Neuronal stem cell (in vitro differentiated cells): ENCODE measurements around the gene ABL1. TPM values are rescaled to one million over a fixed set of nuclear protein-coding genes. Genes with fewer than 3 reads are reported as not detected.

ENCODE experiments used
- DNase-seq: peaks from one replicate; pipeline ENCODE4 v3.0.0-alpha.2; 2013; ENCODE audit warnings: low spot score
- H2AFZ ChIP-seq: one replicate; pipeline ENCODE4 v1.6.1; 2013; ENCODE audit warnings: mild to moderate bottlenecking, low read length, inconsistent platforms
- H2AK5ac ChIP-seq: 2 replicates; pipeline ENCODE4 v1.6.1; 2013; ENCODE audit warnings: low read depth, mild to moderate bottlenecking, inconsistent platforms, low read length, moderate library complexity, mixed read lengths
- H2BK120ac ChIP-seq: 2 replicates; pipeline ENCODE4 v1.6.1; 2013; ENCODE audit warnings: low read depth, mild to moderate bottlenecking, inconsistent platforms, low read length, moderate library complexity, mixed read lengths
- H2BK12ac ChIP-seq: one replicate; pipeline ENCODE4 v1.6.1; 2013; ENCODE audit warnings: low read length, inconsistent platforms
- H2BK15ac ChIP-seq: 2 replicates; pipeline ENCODE4 v1.6.1; 2013; ENCODE audit warnings: mild to moderate bottlenecking, low read length, inconsistent platforms, mixed read lengths
- H2BK5ac ChIP-seq: one replicate; pipeline ENCODE4 v1.6.1; 2013; ENCODE audit warnings: inconsistent platforms, mild to moderate bottlenecking, low read length, moderate library complexity
- H3K14ac ChIP-seq: one replicate; pipeline ENCODE4 v1.6.1; 2013; ENCODE audit warnings: low read length, inconsistent platforms
- H3K18ac ChIP-seq: 2 replicates; pipeline ENCODE4 v1.6.1; 2013; ENCODE audit warnings: low read length, inconsistent platforms
- H3K23ac ChIP-seq: 2 replicates; pipeline ENCODE4 v1.6.1; 2013; ENCODE audit warnings: low read depth, mild to moderate bottlenecking, mixed read lengths, low read length, inconsistent platforms; ENCODE audit not compliant: poor library complexity
- H3K27ac ChIP-seq: replicated peaks from 3 replicates; pipeline ENCODE4 v1.5.1; 2013; ENCODE audit warnings: low read length, inconsistent platforms
- H3K27me3 ChIP-seq, 3 experiments: 2 replicates each; pipeline ENCODE4 v1.6.1; 2013; ENCODE audit warnings: low read length in 3 of 3, mild to moderate bottlenecking in 2 of 3, inconsistent platforms in 1 of 3, low read depth in 1 of 3, mixed read lengths in 1 of 3, moderate library complexity in 1 of 3; ENCODE audit not compliant: control insufficient read depth in 3 of 3, insufficient read depth in 3 of 3
- H3K36me3 ChIP-seq, 2 donors: replicated peaks in 1 of 2; 2 replicates each; pipeline ENCODE4 v1.6.1; 2013; ENCODE audit warnings: low read length in 2 of 2; ENCODE audit not compliant: control insufficient read depth in 2 of 2, insufficient read depth in 2 of 2
- H3K4ac ChIP-seq: 2 replicates; pipeline ENCODE4 v1.6.1; 2013; ENCODE audit warnings: inconsistent platforms, mild to moderate bottlenecking, low read length, moderate library complexity
- H3K4me1 ChIP-seq, 2 donors: 1 replicate in 1 of 2; 2 replicates in 1 of 2; pipeline ENCODE4 v1.6.1; 2013; ENCODE audit warnings: low read length in 2 of 2, low read depth in 1 of 2; ENCODE audit not compliant: control insufficient read depth in 2 of 2, insufficient read depth in 1 of 2
- H3K4me2 ChIP-seq: one replicate; pipeline ENCODE4 v1.6.1; 2013; ENCODE audit warnings: mild to moderate bottlenecking, low read length, inconsistent platforms; ENCODE audit not compliant: insufficient read depth, poor library complexity, severe bottlenecking
- H3K4me3 ChIP-seq, 2 donors: 2 replicates each; pipeline ENCODE4 v1.5.1; 2013; ENCODE audit warnings: low read length in 2 of 2, mild to moderate bottlenecking in 2 of 2, inconsistent platforms in 1 of 2, moderate library complexity in 1 of 2
- H3K79me1 ChIP-seq: one replicate; pipeline ENCODE4 v1.6.1; 2013; ENCODE audit warnings: low read depth, mild to moderate bottlenecking, inconsistent platforms, low read length, moderate library complexity
- H3K9ac ChIP-seq: one replicate; pipeline ENCODE4 v1.6.1; 2013; ENCODE audit warnings: mild to moderate bottlenecking, low read depth, low read length, inconsistent platforms; ENCODE audit not compliant: poor library complexity
- H3K9me3 ChIP-seq, 2 donors: replicated peaks in 1 of 2; 2 replicates each; pipeline versions ENCODE3 to v1.6.1; 2013; ENCODE audit warnings: low read length in 2 of 2, mild to moderate bottlenecking in 2 of 2, inconsistent platforms in 1 of 2, low read depth in 1 of 2, mixed read lengths in 1 of 2, moderate library complexity in 1 of 2; ENCODE audit not compliant: control insufficient read depth in 2 of 2, insufficient read depth in 1 of 2
- H4K8ac ChIP-seq: one replicate; pipeline ENCODE4 v1.6.1; 2013; ENCODE audit warnings: low read depth, mild to moderate bottlenecking, inconsistent platforms, low read length, moderate library complexity
- H4K91ac ChIP-seq: one replicate; pipeline ENCODE4 v1.6.1; 2013; ENCODE audit warnings: low read length, low read depth, mild to moderate bottlenecking, inconsistent platforms; ENCODE audit not compliant: poor library complexity
- WGBS, 2 donors: extraction: QIAGEN DNeasy Blood & Tissue Kit; methylation state at CpG; one replicate each; pipeline ENCODE4 v1.1.7; 2013; ENCODE audit warnings: missing lambda C conversion rate in 2 of 2, mixed read lengths in 1 of 2; ENCODE audit not compliant: insufficient read length in 2 of 2, insufficient replicate concordance in 1 of 2; ENCODE audit errors: extremely low coverage in 2 of 2; 5-methylcytosine and 5-hydroxymethylcytosine counted together
- polyA plus RNA-seq, 2 experiments: library from polyadenylated mRNA; stranded (reverse); fragments of 200-250 nt; gene quantifications; one replicate each; pipeline ENCODE4 v1.2.3, GENCODE V29; 2013

ABL1 gene
- 50.4 TPM for polyA plus RNA-seq (2013, experiment 1 of 2)
- polyA plus RNA-seq (2013, experiment 2 of 2) = 51.5 TPM

DNA sequence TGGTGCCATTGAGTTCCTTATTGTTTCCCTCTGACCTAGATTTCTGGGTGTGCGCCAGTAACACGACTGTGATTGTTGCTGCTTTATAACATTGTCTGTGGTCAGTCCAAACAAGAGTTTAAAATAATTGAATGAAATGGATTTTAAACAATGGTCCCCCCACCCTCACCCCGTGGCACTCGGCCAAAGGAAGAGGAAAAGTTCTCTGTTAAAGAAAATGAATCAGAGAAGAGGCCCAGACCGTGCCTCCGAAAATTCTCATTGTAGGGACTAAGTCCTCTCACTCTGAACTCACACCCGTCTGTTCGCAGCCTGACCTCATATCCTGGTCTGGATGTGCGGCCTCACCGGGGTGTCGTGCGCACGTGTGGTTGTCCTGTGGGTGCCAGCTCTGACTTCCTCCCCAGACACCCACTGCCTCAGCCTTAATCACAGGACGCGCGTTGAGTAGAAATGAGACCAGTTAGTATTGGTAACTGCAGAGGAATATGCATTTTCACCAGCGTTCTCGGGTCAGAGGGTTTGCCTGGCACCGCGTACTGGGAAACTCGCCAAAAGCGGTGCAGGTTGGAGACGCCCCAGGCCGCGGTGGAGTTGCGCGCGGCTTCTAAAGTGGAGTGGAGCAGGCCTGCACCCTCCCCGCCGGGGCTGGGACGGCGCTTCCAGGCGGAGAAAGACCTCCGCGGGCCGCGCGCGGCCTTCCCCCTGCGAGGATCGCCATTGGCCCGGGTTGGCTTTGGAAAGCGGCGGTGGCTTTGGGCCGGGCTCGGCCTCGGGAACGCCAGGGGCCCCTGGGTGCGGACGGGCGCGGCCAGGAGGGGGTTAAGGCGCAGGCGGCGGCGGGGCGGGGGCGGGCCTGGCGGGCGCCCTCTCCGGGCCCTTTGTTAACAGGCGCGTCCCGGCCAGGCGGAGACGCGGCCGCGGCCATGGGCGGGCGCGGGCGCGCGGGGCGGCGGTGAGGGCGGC, at the start of gene ABL1:
ABL1 (plus strand) TSS at position 884 of the 966 bp plus-strand sequence. CDS start 193 bp downstream, outside the sequence.
- peaks cover 22% of the 10 kb centered on the region in 2 donors for H3K4me1 ChIP-seq
- peak within 1 kb of the TSS; percentile 82 for H3K27ac ChIP-seq
- peak within 1 kb of the TSS; percentile 79 to 87 for H3K4me3 ChIP-seq
- H4K91ac ChIP-seq = no peak within 1 kb of the TSS
- peak within 1 kb of the TSS; percentile 98 for H3K18ac ChIP-seq
- peak within 1 kb of the TSS; percentile 12 for H3K14ac ChIP-seq
- peak within 1 kb of the TSS; percentile 67 for H2BK12ac ChIP-seq
- no peak within 1 kb of the TSS for H3K4ac ChIP-seq
- no CpG with 5 or more reads among the region's 78 CpGs for WGBS, 2 donors
- H4K8ac ChIP-seq = peak within 1 kb of the TSS; percentile 70
- H2AK5ac ChIP-seq = no peak within 1 kb of the TSS
- peak within 1 kb of the TSS; percentile 91 for H3K23ac ChIP-seq
- peak within 1 kb of the TSS; percentile 84 for H2BK5ac ChIP-seq
- H3K27me3 ChIP-seq = no peaks in the 10 kb centered on the region
- peak within 1 kb of the TSS; percentile 75 for H2BK120ac ChIP-seq
- H2AFZ ChIP-seq = peak within 1 kb of the TSS; percentile 86
- DNase-seq = peak; percentile 58
- peak within 1 kb of the TSS; percentile 81 for H3K4me2 ChIP-seq
- peaks cover 2% of the 10 kb centered on the region for H3K79me1 ChIP-seq
- peak within 1 kb of the TSS; percentile 90 for H3K9ac ChIP-seq
- H3K9me3 ChIP-seq = no peaks in the 10 kb centered on the region
- H3K36me3 ChIP-seq = peaks cover 0 to 2% of the 10 kb centered on the region in 2 donors
- H2BK15ac ChIP-seq = peak within 1 kb of the TSS; percentile 49

DNA sequence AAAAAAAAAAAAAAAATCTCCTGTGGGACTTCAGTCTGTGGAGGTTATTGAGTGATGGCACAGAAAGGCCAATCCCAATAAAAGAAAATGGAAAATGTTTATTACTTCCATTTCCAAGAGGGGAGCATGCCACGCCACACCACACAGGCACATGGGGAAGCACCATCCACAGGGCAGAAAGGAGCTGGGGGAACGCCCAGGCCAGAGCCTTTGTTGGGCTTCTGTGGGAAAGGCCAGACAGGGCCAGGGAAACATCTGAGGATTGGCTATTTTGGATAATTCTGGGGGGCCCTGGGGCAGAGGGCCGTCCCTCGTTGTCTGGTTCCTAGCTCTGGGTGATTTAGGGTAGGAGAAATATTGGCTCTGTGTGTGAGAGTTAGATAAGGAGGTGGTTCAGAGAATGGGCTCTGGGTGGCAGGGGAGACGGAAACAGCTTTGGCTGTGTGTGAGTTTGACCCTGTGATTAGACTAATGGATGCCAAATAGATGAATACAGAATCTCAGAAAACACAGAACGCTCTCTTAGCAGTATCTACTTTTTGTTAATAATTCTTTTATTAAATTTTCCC, 49.0 kb upstream of the ABL1 start:
- H3K4me1 ChIP-seq = no peaks in the 10 kb centered on the region
- H3K4ac ChIP-seq = no peak overlapping the region
- H2AFZ ChIP-seq = no peak overlapping the region
- H2BK15ac ChIP-seq = no peak overlapping the region
- no peaks in the 10 kb centered on the region for H3K27me3 ChIP-seq
- no peak for DNase-seq
- peaks cover 3% of the 10 kb centered on the region for H3K79me1 ChIP-seq
- H2BK120ac ChIP-seq = no peak overlapping the region
- H3K18ac ChIP-seq = no peak overlapping the region
- H3K36me3 ChIP-seq = no peaks in the 10 kb centered on the region
- H3K14ac ChIP-seq = peak overlapping the region; percentile 64
- H3K23ac ChIP-seq = no peak overlapping the region
- no peak overlapping the region for H3K27ac ChIP-seq
- H3K9me3 ChIP-seq = peaks cover 5 to 6% of the 10 kb centered on the region in 2 donors
- no peak overlapping the region for H2AK5ac ChIP-seq
- no peak overlapping the region for H3K4me3 ChIP-seq
- no peak overlapping the region for H2BK5ac ChIP-seq
- H4K8ac ChIP-seq = no peak overlapping the region
- H3K4me2 ChIP-seq = no peak overlapping the region
- H4K91ac ChIP-seq = no peak overlapping the region
- WGBS, 2 donors = no CpG with 5 or more reads among the region's 6 CpGs
- no peak overlapping the region for H2BK12ac ChIP-seq
- H3K9ac ChIP-seq = no peak overlapping the region

DNA sequence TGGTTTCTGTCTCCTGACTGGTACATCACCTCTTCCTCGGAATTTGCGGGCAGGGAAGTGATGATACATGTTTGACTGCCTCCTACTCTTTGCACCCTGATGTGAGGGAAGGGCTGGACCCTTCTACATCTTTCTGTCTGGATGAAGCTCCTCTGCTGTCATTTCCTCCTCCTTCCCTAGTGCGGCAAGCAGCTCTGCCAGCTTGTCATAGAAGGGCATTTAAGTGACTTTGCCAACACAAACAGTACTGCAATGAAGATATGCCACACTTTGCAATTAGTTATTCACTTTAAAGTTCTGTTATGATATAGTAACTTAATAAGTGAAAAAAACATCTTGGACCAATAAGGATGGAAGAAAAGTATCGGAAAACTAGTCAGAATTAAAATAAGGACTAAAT, 48.5 kb upstream of the ABL1 start:
- WGBS, 2 donors = no CpG with 5 or more reads among the region's 4 CpGs
- Histone ChIP-seq H4K91ac (no peak overlapping the region), H3K14ac (no peak overlapping the region), H3K4me3 (no peak overlapping the region), H2BK5ac (no peak overlapping the region), H2AK5ac (no peak overlapping the region), H3K79me1 (peaks cover 3% of the 10 kb centered on the region), H2BK12ac (no peak overlapping the region), H4K8ac (no peak overlapping the region), H3K9ac (no peak overlapping the region), H2AFZ (no peak overlapping the region), H2BK120ac (no peak overlapping the region), H3K4me2 (no peak overlapping the region), H3K27ac (no peak overlapping the region), H3K9me3 (peaks cover 5 to 9% of the 10 kb centered on the region in 2 donors), H3K18ac (no peak overlapping the region), H3K4ac (no peak overlapping the region), H3K27me3 (no peaks in the 10 kb centered on the region), H3K4me1 (peaks cover 0 to 2% of the 10 kb centered on the region in 2 donors), H3K23ac (no peak overlapping the region), H2BK15ac (no peak overlapping the region), H3K36me3 (no peaks in the 10 kb centered on the region)
- DNase-seq = no peak
